Lower leg skin (tissue), 4 donors: ENCODE data around the gene HECA. TPM values are rescaled to one million over a fixed set of nuclear protein-coding genes. Genes with fewer than 3 reads are reported as not detected.

Experiments
- DNase-seq, 2 donors: peaks; one replicate each; pipeline ENCODE4 v3.0.0-alpha.2; 2019; ENCODE audit warnings: low spot score in 2 of 2
- H3K4me3 ChIP-seq: fragments of 200-600 bp; sonication (generic); 2 replicates; pipeline ENCODE4 v1.5.1; 2017; ENCODE audit warnings: mild to moderate bottlenecking, low read depth; ENCODE audit not compliant: poor library complexity, severe bottlenecking
- POLR2A ChIP-seq, 2 donors: fragments of 450-650 bp; IDR thresholded peaks; one replicate each; pipeline ENCODE4 v1.6.1; 2016 to 2017; ENCODE audit warnings: antibody characterized with exemption in 2 of 2, mild to moderate bottlenecking in 1 of 2, moderate library complexity in 1 of 2
- WGBS, 2 donors: methylation state at CpG; one replicate each; pipeline ENCODE4 v1.1.5; 2018; 5-methylcytosine and 5-hydroxymethylcytosine counted together
- intact Hi-C: fragments of 100-400 bp; cut with DNase I; formaldehyde crosslinking; loops from one replicate; pipeline ENCODE4 v1.15.0; 2023; ENCODE audit warnings: low total_unique reads
- total RNA-seq, 4 donors: library from RNA; depleted of rRNA; stranded (reverse); fragments of >200 nt; gene quantifications; one replicate each; pipeline ENCODE4 v1.1.0, GENCODE V29; 2016
- TF ChIP-seq, protein P1 (sequence below), 3 donors: fragments of 450-650 bp; IDR thresholded peaks; one replicate each; pipeline ENCODE4 v1.5.1; 2016; ENCODE audit warnings: antibody characterized with exemption in 3 of 3, mild to moderate bottlenecking in 3 of 3, moderate library complexity in 2 of 3

The HECA gene
- total RNA-seq, 4 donors from 2014 or later: 80.3 to 99.5 (median 86.5) TPM

DNA sequence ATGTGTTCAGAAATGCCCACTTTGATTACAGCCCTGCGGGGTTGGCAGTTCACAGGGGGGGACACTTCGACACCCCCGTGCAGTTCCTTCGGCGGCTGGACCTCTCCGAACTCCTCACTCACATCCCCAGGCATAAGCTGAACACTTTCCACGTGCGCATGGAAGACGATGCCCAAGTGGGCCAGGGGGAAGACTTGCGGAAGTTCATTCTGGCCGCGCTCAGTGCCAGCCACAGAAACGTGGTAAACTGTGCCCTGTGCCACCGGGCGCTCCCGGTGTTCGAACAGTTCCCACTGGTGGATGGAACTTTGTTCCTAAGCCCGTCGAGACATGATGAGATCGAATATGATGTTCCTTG, 32.1 kb downstream of the HECA start:
- intact Hi-C loops: no loop called here
- DNase-seq: no peak
- TF ChIP-seq, protein P1, sequence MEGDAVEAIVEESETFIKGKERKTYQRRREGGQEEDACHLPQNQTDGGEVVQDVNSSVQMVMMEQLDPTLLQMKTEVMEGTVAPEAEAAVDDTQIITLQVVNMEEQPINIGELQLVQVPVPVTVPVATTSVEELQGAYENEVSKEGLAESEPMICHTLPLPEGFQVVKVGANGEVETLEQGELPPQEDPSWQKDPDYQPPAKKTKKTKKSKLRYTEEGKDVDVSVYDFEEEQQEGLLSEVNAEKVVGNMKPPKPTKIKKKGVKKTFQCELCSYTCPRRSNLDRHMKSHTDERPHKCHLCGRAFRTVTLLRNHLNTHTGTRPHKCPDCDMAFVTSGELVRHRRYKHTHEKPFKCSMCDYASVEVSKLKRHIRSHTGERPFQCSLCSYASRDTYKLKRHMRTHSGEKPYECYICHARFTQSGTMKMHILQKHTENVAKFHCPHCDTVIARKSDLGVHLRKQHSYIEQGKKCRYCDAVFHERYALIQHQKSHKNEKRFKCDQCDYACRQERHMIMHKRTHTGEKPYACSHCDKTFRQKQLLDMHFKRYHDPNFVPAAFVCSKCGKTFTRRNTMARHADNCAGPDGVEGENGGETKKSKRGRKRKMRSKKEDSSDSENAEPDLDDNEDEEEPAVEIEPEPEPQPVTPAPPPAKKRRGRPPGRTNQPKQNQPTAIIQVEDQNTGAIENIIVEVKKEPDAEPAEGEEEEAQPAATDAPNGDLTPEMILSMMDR (IDR thresholded peaks at IDR 0.05): no peak
- no peak for TF ChIP-seq POLR2A (IDR thresholded peaks at IDR 0.05)
- WGBS, 2 donors: 95% methylated on average over 20 of the region's 20 CpGs
- no peak overlapping the region for H3K4me3 ChIP-seq

DNA sequence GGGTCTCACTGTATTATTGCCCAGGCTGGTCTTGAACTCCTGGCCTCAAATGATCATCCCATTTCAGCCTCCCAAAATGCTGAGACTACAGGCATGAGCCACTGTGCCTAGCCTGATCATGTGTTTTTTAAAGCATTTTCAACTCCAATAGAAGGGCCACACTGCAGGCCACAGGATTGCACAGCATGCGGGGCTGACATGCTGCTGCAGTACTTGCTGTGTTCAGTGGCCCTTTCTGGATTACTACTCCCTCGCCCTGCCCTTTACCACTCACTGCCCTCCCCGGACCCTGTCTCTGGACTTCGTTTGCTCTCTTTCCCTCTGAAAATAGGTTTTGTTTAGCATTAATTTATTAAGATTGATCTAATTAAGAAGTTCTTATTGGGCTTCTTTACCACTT, 37.3 kb downstream of the HECA start:
- intact Hi-C loops: no loop called here
- DNase-seq: no peak
- no peak overlapping the region for H3K4me3 ChIP-seq
- WGBS, 2 donors: 80 to 92% methylated on average over 4 of the region's 4 CpGs
- TF ChIP-seq, protein P1 (IDR thresholded peaks at IDR 0.05): no peak
- no peak for TF ChIP-seq POLR2A (IDR thresholded peaks at IDR 0.05)

DNA sequence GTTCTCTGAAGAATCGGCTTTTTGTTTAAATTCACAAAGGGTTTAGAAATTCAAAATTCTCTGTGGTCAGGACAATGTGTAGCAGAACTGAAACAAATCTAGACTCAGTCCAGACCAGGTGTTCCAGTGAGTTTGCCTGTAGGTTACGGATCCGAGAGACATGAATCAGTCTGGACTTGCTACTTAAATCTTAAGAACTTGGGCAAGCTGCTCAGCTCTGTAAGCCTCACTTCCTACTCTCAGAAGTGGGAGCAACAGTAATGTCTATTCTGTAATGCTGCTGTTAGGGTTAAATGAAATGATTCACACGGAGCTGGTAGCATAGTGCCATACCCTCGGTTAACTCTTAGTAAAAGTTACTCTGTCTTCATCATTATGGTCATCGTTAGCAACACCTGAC, 37.7 kb downstream of the HECA start:
- DNase-seq: no peak
- 58 to 63% methylated on average over 6 of the region's 6 CpGs for WGBS, 2 donors
- TF ChIP-seq, protein P1 (IDR thresholded peaks at IDR 0.05): no peak
- no peak for TF ChIP-seq POLR2A (IDR thresholded peaks at IDR 0.05)
- no peak overlapping the region for H3K4me3 ChIP-seq
- intact Hi-C loops: no loop called here

DNA sequence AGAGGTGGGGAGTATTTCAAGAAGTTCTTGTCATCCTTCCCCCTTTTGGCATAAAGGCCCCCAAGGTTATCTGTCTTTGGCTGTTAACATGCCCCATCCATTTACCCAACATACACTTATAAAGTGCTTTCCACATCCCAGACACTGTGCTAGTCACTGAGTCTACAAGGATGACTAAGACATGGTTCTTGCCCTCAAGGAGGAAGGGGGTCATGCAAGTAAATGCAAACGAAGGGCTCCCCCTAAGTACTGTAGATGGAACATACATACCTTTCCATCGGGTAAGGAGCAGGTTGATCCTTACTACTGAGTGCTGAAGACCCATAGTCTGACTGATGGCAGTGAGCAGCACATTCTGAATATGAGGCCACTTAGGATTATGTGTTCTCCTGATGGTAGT, 38.3 kb downstream of the HECA start:
- WGBS, 2 donors: 48 to 67% methylated on average over 2 of the region's 2 CpGs
- intact Hi-C loops: no loop called here
- no peak for TF ChIP-seq POLR2A (IDR thresholded peaks at IDR 0.05)
- TF ChIP-seq, protein P1 (IDR thresholded peaks at IDR 0.05): no peak
- no peak for DNase-seq
- H3K4me3 ChIP-seq: no peak overlapping the region

DNA sequence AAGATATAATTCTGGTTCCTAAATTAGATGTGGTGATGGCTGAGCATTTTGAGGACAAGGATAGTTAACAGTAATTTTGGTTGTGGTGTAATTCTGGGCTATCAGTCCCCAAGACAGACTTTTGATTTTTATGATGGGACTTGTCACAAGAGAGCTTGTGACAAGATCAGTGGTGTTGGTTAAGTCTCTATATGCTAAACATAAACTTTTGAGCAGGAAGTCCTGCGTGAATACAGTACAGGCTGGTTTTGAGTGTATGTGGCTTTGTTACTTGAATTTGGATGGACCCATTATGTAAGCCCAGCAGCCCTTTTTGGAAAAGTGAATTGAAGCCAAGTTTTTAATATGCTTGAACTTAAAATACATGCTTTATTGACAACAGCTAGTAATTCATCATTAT, 38.9 kb downstream of the HECA start:
- H3K4me3 ChIP-seq: no peak overlapping the region
- 81 to 93% methylated on average over 1 of the region's 1 CpG for WGBS, 2 donors
- no peak for DNase-seq
- TF ChIP-seq, protein P1 (IDR thresholded peaks at IDR 0.05): no peak
- no peak for TF ChIP-seq POLR2A (IDR thresholded peaks at IDR 0.05)
- intact Hi-C loops: no loop called here

DNA sequence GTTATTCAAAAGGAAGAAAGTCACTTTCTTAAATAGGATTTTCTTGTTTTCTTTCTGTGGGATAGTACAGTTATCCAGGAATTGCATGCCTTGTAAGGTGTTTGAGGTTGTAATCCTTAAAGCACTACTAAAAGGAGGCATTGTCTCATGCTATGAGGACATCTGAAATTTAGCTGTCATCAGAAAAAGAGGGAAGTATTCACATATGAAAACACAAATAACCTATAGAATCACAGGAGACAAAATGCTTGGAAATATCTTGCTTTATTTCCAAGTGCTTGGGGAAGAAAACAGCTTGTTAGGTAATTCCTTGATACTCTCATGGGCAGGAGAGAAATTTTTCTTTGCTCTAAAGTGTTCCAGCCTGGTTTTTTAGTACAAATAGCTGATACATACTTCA, 40.1 kb downstream of the HECA start:
- DNase-seq: no peak
- intact Hi-C loops: no loop called here
- H3K4me3 ChIP-seq: no peak overlapping the region
- no peak for TF ChIP-seq POLR2A (IDR thresholded peaks at IDR 0.05)
